MCF 10A (cell line): ENCODE results near the gene GNAO1. TPM values are rescaled to one million over a fixed set of nuclear protein-coding genes. Genes with fewer than 3 reads are reported as not detected.

Experiments used
- BruUV-seq: library from RNA; stranded (reverse); fragments of 400-500 nt; replicated peaks from 2 replicates; lab custom pipeline; 2021; lab: Mats Ljungman, UMichigan
- CTCF ChIA-PET: fragments of 300-600 bp; sonication (Branson Sonifier 250); formaldehyde crosslinking; extraction: SDS; loops from one replicate; lab custom pipeline; 2021; ENCODE audit warnings: antibody characterized with exemption, inconsistent platforms; lab: Yijun Ruan, JAX
- POLR2A ChIA-PET: fragments of 300-600, 350-650 bp; sonication (Branson Sonifier 250); formaldehyde crosslinking; extraction: SDS; loops from one replicate; lab custom pipeline; 2020; ENCODE audit warnings: antibody characterized with exemption, inconsistent platforms; lab: Yijun Ruan, JAX
- DNase-seq: peaks from one replicate; pipeline ENCODE4 v3.0.0-alpha.2; 2018; ENCODE audit not compliant: unreplicated experiment
- H3K27ac Mint-ChIP-seq: one replicate; pipeline ENCODE4 v1.8.0; 2022; ENCODE audit warnings: mild to moderate bottlenecking, low read depth, mixed read lengths; ENCODE audit not compliant: unreplicated experiment
- H3K27me3 Mint-ChIP-seq: one replicate; pipeline ENCODE4 v1.8.0; 2022; ENCODE audit warnings: mixed read lengths; ENCODE audit not compliant: insufficient read depth, unreplicated experiment
- H3K36me3 Mint-ChIP-seq: one replicate; pipeline ENCODE4 v1.8.0; 2022; ENCODE audit warnings: mild to moderate bottlenecking, moderate library complexity, mixed read lengths; ENCODE audit not compliant: insufficient read depth, unreplicated experiment
- H3K4me1 Mint-ChIP-seq: one replicate; pipeline ENCODE4 v1.8.0; 2022; ENCODE audit warnings: mixed read lengths; ENCODE audit not compliant: insufficient read depth, unreplicated experiment
- H3K4me3 Mint-ChIP-seq: one replicate; pipeline ENCODE4 v1.8.0; 2022; ENCODE audit warnings: mild to moderate bottlenecking, moderate library complexity, mixed read lengths; ENCODE audit not compliant: unreplicated experiment
- H3K9me3 Mint-ChIP-seq: one replicate; pipeline ENCODE4 v1.8.0; 2022; ENCODE audit warnings: mixed read lengths; ENCODE audit not compliant: unreplicated experiment
- intact Hi-C: fragments of 100-400 bp; cut with micrococcal nuclease; formaldehyde crosslinking; loops from 2 replicates; pipeline ENCODE4 v1.14.1; 2022
- total RNA-seq: library from RNA; stranded (reverse); gene quantifications from 2 replicates; pipeline ENCODE4 v1.2.3, GENCODE V29; 2022
- TF ChIP-seq, protein P1 (sequence below): fragments of 200-600 bp; IDR thresholded peaks from one replicate; pipeline ENCODE4 v1.8.0; 2022; ENCODE audit warnings: antibody characterized with exemption, mild to moderate bottlenecking; ENCODE audit not compliant: unreplicated experiment

GNAO1 gene
- total RNA-seq, 1 experiment from 2014 or later, result 0.44 TPM

DNA sequence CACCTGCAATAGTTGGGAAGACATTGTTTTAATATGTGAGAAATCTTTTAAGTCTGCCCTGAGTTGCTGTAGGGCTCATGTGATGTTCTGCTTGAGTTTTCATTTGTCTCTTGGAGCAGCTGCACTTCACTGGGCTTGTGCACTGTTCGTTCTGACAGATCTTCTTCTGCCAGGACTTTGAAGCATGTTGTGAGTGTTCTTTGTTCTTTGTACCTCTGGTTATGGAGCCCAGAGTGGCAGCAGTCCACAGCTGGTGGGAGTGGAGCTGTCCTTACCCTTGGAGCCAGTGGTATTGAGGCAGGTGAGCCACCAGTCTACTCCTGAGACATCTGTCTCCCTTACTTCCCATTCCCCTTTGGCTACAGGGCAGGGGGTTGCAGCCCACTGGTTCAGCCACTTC, 64.6 kb downstream of the GNAO1 start:
- no peaks in the 10 kb centered on the region for H3K9me3 Mint-ChIP-seq
- ChIA-PET POLR2A (interaction anchor here (0.7 kb wide), 1 partner anchor 236 kb away, joined by 3 read pairs; no protein-coding TSS in a partner anchor), CTCF (interaction anchor here (0.7 kb wide), 1 partner anchor 21 kb away, joined by 3 read pairs; no protein-coding TSS in a partner anchor)
- no peak for DNase-seq
- H3K27me3 Mint-ChIP-seq, result peaks cover 14% of the 10 kb centered on the region
- TF ChIP-seq, protein P1, sequence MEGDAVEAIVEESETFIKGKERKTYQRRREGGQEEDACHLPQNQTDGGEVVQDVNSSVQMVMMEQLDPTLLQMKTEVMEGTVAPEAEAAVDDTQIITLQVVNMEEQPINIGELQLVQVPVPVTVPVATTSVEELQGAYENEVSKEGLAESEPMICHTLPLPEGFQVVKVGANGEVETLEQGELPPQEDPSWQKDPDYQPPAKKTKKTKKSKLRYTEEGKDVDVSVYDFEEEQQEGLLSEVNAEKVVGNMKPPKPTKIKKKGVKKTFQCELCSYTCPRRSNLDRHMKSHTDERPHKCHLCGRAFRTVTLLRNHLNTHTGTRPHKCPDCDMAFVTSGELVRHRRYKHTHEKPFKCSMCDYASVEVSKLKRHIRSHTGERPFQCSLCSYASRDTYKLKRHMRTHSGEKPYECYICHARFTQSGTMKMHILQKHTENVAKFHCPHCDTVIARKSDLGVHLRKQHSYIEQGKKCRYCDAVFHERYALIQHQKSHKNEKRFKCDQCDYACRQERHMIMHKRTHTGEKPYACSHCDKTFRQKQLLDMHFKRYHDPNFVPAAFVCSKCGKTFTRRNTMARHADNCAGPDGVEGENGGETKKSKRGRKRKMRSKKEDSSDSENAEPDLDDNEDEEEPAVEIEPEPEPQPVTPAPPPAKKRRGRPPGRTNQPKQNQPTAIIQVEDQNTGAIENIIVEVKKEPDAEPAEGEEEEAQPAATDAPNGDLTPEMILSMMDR, result no peak
- H3K27ac Mint-ChIP-seq, result no peak overlapping the region
- no TSS peak for BruUV-seq
- H3K36me3 Mint-ChIP-seq, result peaks cover 5% of the 10 kb centered on the region
- no peaks in the 10 kb centered on the region for H3K4me1 Mint-ChIP-seq
- H3K4me3 Mint-ChIP-seq, result no peak overlapping the region
- intact Hi-C loops, result no loop called here

DNA sequence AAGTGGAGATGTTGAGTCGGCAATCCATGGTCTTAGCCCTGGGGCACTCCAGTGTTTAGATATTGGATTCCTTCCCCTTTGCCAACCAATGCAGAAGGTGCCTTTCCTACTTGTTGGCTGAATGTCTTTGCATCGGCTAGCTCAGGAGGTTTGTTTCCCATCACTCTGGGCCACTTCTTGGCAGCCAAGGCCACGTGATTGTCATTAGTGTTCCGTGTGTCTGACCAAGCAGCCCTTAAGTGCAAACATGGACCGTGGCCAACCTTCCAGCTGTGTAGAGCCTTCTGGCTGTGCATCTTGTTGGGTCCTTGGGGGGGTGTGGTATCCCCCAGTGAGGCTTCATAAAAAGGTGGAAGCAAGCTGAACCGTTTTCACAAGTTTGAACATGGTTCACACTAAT, 66.0 kb downstream of the GNAO1 start:
- no peak for DNase-seq
- no peak overlapping the region for H3K27ac Mint-ChIP-seq
- no peak overlapping the region for H3K4me3 Mint-ChIP-seq
- peaks cover 14% of the 10 kb centered on the region for H3K27me3 Mint-ChIP-seq
- H3K9me3 Mint-ChIP-seq, result no peaks in the 10 kb centered on the region
- TF ChIP-seq, protein P1, result no peak
- CTCF ChIA-PET, result interaction anchor here (0.6 kb wide), 1 partner anchor 314 kb away, joined by 3 read pairs; no protein-coding TSS in a partner anchor
- POLR2A ChIA-PET, result no interaction called here
- intact Hi-C loops, result no loop called here
- no peaks in the 10 kb centered on the region for H3K4me1 Mint-ChIP-seq
- H3K36me3 Mint-ChIP-seq, result peaks cover 5% of the 10 kb centered on the region
- no TSS peak for BruUV-seq

DNA sequence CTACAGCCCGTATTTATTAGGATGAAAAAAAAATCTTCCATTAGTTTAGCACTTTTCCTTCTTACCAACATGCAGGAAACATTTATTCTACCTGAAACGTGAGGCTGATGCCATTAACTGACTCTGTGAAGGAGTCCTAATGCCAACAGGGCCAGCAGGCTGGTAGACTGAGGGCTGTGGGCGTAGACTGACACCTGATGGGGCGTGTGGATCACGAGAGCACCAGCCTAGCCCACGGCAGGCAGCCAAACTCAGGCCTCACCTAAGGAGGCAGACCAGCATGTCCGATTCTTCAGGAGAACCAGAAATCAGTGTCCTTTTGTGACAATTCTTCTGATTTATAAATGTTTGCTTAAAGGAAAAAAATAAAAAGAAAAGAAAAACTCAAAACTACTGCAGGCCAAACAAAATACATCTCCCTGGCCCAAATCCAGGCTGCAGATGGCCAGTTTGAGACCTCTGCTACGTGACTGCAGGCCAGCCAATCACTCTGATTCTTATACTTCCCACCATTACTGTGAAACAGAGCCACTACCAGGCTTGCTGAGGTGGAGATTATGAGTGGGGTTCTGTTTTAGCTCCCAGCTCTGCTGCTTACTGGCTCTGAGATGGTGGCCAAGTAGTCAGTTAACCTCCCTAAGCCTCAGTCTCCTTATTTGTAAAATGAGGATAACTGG, 66.5 kb downstream of the GNAO1 start:
- no peaks in the 10 kb centered on the region for H3K4me1 Mint-ChIP-seq
- ChIA-PET POLR2A (no interaction called here), CTCF (no interaction called here)
- TF ChIP-seq, protein P1, result no peak
- H3K4me3 Mint-ChIP-seq, result no peak overlapping the region
- H3K9me3 Mint-ChIP-seq, result no peaks in the 10 kb centered on the region
- no peak overlapping the region for H3K27ac Mint-ChIP-seq
- BruUV-seq, result no TSS peak
- peaks cover 14% of the 10 kb centered on the region for H3K27me3 Mint-ChIP-seq
- peaks cover 5% of the 10 kb centered on the region for H3K36me3 Mint-ChIP-seq
- intact Hi-C loops, result no loop called here
- DNase-seq, result no peak

DNA sequence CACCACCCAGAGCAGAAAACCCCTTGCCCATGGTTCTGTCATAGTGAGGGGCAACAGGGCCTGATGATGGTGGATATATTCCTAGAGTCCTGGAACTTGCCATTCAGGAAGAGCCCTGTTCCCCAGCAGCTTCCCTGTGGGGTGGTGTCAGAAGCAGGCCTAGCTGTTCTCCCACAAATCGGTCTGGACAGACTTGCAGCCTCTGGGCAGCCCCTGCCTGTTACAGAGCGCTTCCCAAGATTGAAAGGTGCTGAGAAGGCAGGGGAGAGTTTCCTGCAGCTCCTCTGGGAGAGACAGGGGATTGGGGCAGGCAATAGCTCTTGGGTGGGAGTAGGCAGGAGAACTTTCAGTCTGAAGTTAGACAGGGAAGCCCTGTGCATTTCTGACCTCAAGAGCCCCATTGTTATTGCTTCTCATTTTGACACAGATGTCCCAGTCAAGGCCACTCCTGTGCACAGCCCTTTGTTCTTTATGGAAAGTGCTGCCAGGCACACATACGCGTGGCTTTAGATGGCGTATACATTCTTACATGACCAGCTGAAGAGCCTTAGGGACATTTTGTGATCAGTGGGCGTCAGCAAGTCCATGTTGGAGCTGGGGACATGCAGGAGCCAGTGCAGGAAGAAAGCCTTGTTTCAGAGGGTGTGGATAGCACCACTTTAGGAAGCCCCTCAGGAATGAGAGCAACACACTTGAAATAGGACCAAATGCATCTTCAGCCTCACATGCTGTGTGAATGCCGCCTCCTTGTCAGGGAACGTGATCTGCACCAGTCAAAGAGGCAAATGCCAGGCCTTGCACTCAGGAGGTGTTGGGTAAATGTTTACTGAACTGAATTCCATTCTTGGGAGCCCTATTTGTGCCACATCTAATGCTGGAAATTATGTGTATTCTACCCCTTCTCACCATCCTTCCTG, 67.5 kb downstream of the GNAO1 start:
- no peaks in the 10 kb centered on the region for H3K4me1 Mint-ChIP-seq
- DNase-seq, result no peak
- TF ChIP-seq, protein P1, result no peak
- H3K36me3 Mint-ChIP-seq, result peaks cover 5% of the 10 kb centered on the region
- H3K27me3 Mint-ChIP-seq, result peaks cover 14% of the 10 kb centered on the region
- no peaks in the 10 kb centered on the region for H3K9me3 Mint-ChIP-seq
- BruUV-seq, result no TSS peak
- ChIA-PET POLR2A (interaction anchor here (0.6 kb wide), 1 partner anchor 220 kb away, joined by 3 read pairs; no protein-coding TSS in a partner anchor), CTCF (interaction anchor here (0.6 to 1.5 kb wide), 4 partner anchors 19 to 193 kb away, joined by 3 to 6 read pairs (median 3); no protein-coding TSS in a partner anchor)
- intact Hi-C loops, result no loop called here
- H3K4me3 Mint-ChIP-seq, result no peak overlapping the region
- no peak overlapping the region for H3K27ac Mint-ChIP-seq
